Lower leg skin (tissue), 4 donors: ENCODE measurements around the gene SUGCT. TPM values are rescaled to one million over a fixed set of nuclear protein-coding genes. Genes with fewer than 3 reads are reported as not detected.
"Not testable (repeated sequence)": the region's sequence is repeated elsewhere in the genome, so short reads cannot be mapped to it uniquely, and the experiment has no call there.

Experiments
- DNase-seq, 2 donors: peaks; one replicate each; pipeline ENCODE4 v3.0.0-alpha.2; 2019; ENCODE audit warnings: low spot score in 2 of 2
- H3K4me3 ChIP-seq: fragments of 200-600 bp; sonication (generic); 2 replicates; pipeline ENCODE4 v1.5.1; 2017; ENCODE audit warnings: mild to moderate bottlenecking, low read depth; ENCODE audit not compliant: poor library complexity, severe bottlenecking
- POLR2A ChIP-seq, 2 donors: fragments of 450-650 bp; IDR thresholded peaks; one replicate each; pipeline ENCODE4 v1.6.1; 2016 to 2017; ENCODE audit warnings: antibody characterized with exemption in 2 of 2, mild to moderate bottlenecking in 1 of 2, moderate library complexity in 1 of 2
- WGBS, 2 donors: methylation state at CpG; one replicate each; pipeline ENCODE4 v1.1.5; 2018; 5-methylcytosine and 5-hydroxymethylcytosine counted together
- intact Hi-C: fragments of 100-400 bp; cut with DNase I; formaldehyde crosslinking; loops from one replicate; pipeline ENCODE4 v1.15.0; 2023; ENCODE audit warnings: low total_unique reads
- total RNA-seq, 4 donors: library from RNA; depleted of rRNA; stranded (reverse); fragments of >200 nt; gene quantifications; one replicate each; pipeline ENCODE4 v1.1.0, GENCODE V29; 2016
- TF ChIP-seq, protein P1 (sequence below), 3 donors: fragments of 450-650 bp; IDR thresholded peaks; one replicate each; pipeline ENCODE4 v1.5.1; 2016; ENCODE audit warnings: antibody characterized with exemption in 3 of 3, mild to moderate bottlenecking in 3 of 3, moderate library complexity in 2 of 3

Gene SUGCT
- total RNA-seq, 4 donors from 2014 or later: 0.49 to 1.6 (median 0.59) TPM; not detected in 1

DNA sequence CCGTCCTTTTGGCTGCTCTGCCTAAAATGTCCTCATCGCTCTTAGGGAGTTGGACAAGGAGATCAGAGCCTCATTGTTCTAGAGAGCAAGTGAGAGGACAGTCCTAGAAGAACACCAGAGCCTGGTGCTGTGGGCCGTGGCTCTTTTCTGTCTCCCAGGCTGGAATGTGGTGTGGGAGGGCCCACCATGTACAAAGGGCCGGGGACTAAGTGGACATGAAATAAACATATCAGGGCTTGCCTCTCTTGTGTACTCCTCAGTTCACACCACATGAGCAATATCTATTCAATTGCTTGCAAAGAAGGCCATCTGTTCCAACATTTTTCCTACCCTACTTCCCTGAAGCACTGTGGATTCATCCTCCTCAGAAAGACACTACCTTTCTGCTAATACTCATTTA, 510.4 kb downstream of the SUGCT start:
- TF ChIP-seq, protein P1, sequence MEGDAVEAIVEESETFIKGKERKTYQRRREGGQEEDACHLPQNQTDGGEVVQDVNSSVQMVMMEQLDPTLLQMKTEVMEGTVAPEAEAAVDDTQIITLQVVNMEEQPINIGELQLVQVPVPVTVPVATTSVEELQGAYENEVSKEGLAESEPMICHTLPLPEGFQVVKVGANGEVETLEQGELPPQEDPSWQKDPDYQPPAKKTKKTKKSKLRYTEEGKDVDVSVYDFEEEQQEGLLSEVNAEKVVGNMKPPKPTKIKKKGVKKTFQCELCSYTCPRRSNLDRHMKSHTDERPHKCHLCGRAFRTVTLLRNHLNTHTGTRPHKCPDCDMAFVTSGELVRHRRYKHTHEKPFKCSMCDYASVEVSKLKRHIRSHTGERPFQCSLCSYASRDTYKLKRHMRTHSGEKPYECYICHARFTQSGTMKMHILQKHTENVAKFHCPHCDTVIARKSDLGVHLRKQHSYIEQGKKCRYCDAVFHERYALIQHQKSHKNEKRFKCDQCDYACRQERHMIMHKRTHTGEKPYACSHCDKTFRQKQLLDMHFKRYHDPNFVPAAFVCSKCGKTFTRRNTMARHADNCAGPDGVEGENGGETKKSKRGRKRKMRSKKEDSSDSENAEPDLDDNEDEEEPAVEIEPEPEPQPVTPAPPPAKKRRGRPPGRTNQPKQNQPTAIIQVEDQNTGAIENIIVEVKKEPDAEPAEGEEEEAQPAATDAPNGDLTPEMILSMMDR (IDR thresholded peaks at IDR 0.05): no peak
- no peak for TF ChIP-seq POLR2A (IDR thresholded peaks at IDR 0.05)
- H3K4me3 ChIP-seq: no peak overlapping the region
- WGBS, 2 donors: 92 to 96% methylated on average over 4 of the region's 4 CpGs
- no peak for DNase-seq
- intact Hi-C loops: no loop called here

DNA sequence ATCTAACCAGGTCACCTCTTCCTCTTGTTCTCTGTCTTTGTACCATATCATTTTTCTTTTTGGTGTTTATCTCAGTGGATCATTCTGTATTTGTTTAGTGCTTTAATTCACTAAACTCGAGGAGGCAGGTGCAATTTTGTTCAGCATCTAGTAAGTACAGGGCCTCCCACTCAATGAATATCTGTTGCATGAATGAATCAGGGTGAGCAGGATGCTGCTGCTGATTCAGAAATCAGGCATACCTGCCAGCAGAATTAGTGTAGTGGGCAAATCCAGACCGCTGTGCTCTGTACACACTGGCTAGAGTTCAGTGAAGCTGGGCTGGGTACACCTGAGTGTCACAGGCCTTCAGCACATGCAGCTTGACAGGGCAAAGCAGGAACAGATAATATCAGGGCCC, 511.9 kb downstream of the SUGCT start:
- TF ChIP-seq, protein P1 (IDR thresholded peaks at IDR 0.05): no peak
- TF ChIP-seq POLR2A (IDR thresholded peaks at IDR 0.05): no peak
- WGBS, 2 donors: 84 to 93% methylated on average over 2 of the region's 2 CpGs
- no peak overlapping the region for H3K4me3 ChIP-seq
- no peak for DNase-seq
- intact Hi-C loops: no loop called here

DNA sequence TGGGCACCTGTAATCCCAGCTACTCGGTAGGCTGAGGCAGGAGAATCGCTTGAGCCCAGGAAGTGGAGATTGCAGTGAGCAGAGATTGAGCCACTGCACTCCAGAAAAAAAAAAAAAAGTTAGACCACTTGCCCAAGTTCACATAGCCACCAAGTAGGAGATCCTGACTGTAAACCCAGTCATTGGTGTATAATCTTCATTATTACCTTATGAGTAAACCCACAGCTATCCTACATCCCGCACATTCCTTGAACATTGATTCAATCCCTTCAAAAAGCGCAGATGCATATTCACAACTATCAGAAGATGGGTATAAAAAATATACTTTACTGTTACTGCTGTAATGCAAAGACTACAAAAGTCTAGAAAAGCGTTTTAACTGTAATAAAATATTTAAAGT, 512.9 kb downstream of the SUGCT start:
- DNase-seq: no peak
- intact Hi-C loops: no loop called here

DNA sequence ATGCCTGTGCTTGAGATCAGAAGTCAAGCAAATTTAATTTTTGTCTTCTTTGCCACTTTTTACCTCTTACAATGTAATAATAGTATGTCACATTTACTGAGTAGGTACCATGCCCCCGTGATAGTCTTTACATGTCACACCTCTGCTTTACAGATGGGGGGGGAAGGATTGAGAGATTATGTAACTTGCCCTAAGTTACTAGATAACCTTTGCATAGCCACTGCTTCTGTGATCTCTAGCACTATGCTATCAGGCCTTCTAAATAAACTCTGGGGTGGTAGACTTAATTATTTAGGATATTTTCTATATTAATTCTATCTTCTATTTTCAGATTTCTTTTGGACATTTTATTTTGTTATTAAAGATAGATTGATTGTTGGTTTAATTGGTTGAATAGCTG, 514.4 kb downstream of the SUGCT start:
- H3K4me3 ChIP-seq: no peak overlapping the region
- 87 to 89% methylated on average over 1 of the region's 1 CpG for WGBS, 2 donors
- no peak for DNase-seq
- TF ChIP-seq, protein P1 (IDR thresholded peaks at IDR 0.05): no peak
- no peak for TF ChIP-seq POLR2A (IDR thresholded peaks at IDR 0.05)
- intact Hi-C loops: no loop called here

More for the DNA sequence above, 512.9 kb downstream of the SUGCT start:
- WGBS, 2 donors: 97% methylated on average over 5 of the region's 5 CpGs
- no peak overlapping the region for H3K4me3 ChIP-seq
- TF ChIP-seq, protein P1 (IDR thresholded peaks at IDR 0.05): no peak
- no peak for TF ChIP-seq POLR2A (IDR thresholded peaks at IDR 0.05)

DNA sequence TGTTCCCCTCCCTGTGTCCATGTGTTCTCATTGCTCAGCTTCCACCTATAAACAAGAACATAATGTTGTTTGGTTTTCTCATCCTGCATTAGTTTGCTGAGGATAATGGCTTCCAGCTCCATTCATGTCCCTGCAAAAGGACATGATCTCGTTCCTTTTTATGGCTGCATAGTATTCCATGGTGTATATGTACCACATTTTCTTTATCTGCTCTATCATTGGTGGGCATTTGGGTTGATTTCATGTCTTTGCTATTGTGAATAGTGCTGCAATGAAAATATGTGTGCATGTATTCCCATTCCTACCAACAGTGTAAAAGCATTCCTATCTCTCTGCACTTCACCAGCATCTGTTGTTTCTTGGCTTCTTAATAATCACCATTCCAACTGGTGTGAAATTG, 516.1 kb downstream of the SUGCT start:
- intact Hi-C loops: not testable (repeated sequence)

DNA sequence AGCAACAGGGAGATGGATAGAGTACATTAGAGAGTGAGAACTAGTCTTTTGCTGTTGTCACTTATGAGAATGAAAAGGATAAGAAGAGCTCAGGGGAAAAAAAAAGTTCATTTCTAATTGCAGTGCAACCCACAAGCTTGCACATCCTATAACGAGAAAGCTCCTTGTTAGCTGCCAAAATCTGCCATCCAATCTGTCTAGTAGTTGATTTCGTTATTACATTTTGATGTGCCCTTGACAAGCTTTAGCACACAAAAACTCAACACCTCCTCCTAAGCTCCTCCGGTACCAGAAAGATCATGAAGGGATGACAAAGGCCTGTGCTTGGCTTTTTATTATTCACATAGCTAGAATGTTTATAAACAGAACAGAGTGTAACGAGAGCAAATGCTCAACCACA, 519.4 kb downstream of the SUGCT start:
- no peak overlapping the region for H3K4me3 ChIP-seq
- DNase-seq: no peak
- no peak for TF ChIP-seq POLR2A (IDR thresholded peaks at IDR 0.05)
- TF ChIP-seq, protein P1 (IDR thresholded peaks at IDR 0.05): no peak
- intact Hi-C loops: no loop called here
- WGBS, 2 donors: 90% methylated on average over 4 of the region's 4 CpGs

More for the DNA sequence above, 516.1 kb downstream of the SUGCT start:
- 95 to 96% methylated on average over 1 of the region's 1 CpG for WGBS, 2 donors
- not testable (repeated sequence) for H3K4me3 ChIP-seq, DNase-seq
